CD4-positive, alpha-beta T cell treated with Interleukin-10 for 1 hour (primary cell): ENCODE results near the gene EPHX1.
"Not testable (repeated sequence)": the region's sequence is repeated elsewhere in the genome, so short reads cannot be mapped to it uniquely, and the experiment has no call there.

Experiments used
- DNase-seq: peaks from one replicate; pipeline ENCODE4 v3.0.0-alpha.2; 2020

EPHX1 gene

GRCh38 chr1:225883616-225884265 is 73.8 kb downstream of the EPHX1 start:
- no peak for DNase-seq

- no peak for DNase-seq
Observed at GRCh38 chr1:225885336-225885735, 75.4 kb downstream of the EPHX1 start.

GRCh38 chr1:225886159-225887029 is 76.5 kb downstream of the EPHX1 start:
- no peak for DNase-seq

- no peak for DNase-seq
Observed at GRCh38 chr1:225887030-225887314, 77.0 kb downstream of the EPHX1 start.

GRCh38 chr1:225887554-225888288 is 77.8 kb downstream of the EPHX1 start:
- DNase-seq: not testable (repeated sequence)

- no peak for DNase-seq
Observed at GRCh38 chr1:225888289-225888897, 78.5 kb downstream of the EPHX1 start.

GRCh38 chr1:225888898-225889601 is 79.1 kb downstream of the EPHX1 start, which contains the start of gene LEFTY1:
Gene LEFTY1 (minus strand): TSS chr1:225889146. CDS start chr1:225889066, 80 bp downstream.
- no peak for DNase-seq

- no peak for DNase-seq
Observed at GRCh38 chr1:225889743-225890142, 79.8 kb downstream of the EPHX1 start.

GRCh38 chr1:225890346-225891228 is 80.7 kb downstream of the EPHX1 start:
- DNase-seq: no peak

GRCh38 chr1:225891229-225891972 is 81.5 kb downstream of the EPHX1 start:
- DNase-seq: no peak

- DNase-seq: no peak
Observed at GRCh38 chr1:225892307-225892706, 82.4 kb downstream of the EPHX1 start.
